Keratinocyte (primary cell): ENCODE measurements around the gene HOXD8. TPM values are rescaled to one million over a fixed set of nuclear protein-coding genes. Genes with fewer than 3 reads are reported as not detected.

Experiments
- DNase-seq: peaks from one replicate; pipeline ENCODE4 v3.0.0-alpha.2; 2011; ENCODE audit warnings: low read depth, missing footprints, low spot score
- FAIRE-seq: peaks from 2 replicates; lab custom pipeline; 2011; peaks lifted over from hg19 to GRCh38; lab: Jason Lieb, UNC
- H2AFZ ChIP-seq: 2 replicates; pipeline ENCODE4 v1.6.0; 2012; ENCODE audit warnings: low read length, control low read depth, inconsistent platforms; ENCODE audit not compliant: control insufficient read depth
- H3K27ac ChIP-seq: 2 replicates; pipeline ENCODE4 v1.5.1; 2011; ENCODE audit warnings: low read length; ENCODE audit not compliant: control insufficient read depth, insufficient read depth
- H3K27me3 ChIP-seq: 3 replicates; pipeline ENCODE4 v1.6.0; 2011; ENCODE audit warnings: low read length; ENCODE audit not compliant: control insufficient read depth, insufficient read depth; ENCODE audit errors: extremely low read depth
- H3K36me3 ChIP-seq, 2 experiments: 2 replicates in 1 of 2; 3 replicates in 1 of 2; pipeline ENCODE4 v1.5.1; 2011; ENCODE audit warnings: low read length in 2 of 2, mild to moderate bottlenecking in 1 of 2; ENCODE audit not compliant: control insufficient read depth in 2 of 2, insufficient read depth in 2 of 2; ENCODE audit errors: extremely low read depth in 1 of 2
- H3K4me1 ChIP-seq: 3 replicates; pipeline ENCODE4 v1.5.1; 2011; ENCODE audit warnings: low read length; ENCODE audit not compliant: control insufficient read depth, insufficient read depth; ENCODE audit errors: extremely low read depth
- H3K4me2 ChIP-seq: 3 replicates; pipeline ENCODE4 v1.6.0; 2011; ENCODE audit warnings: low read depth, low read length; ENCODE audit not compliant: control insufficient read depth, insufficient read depth; ENCODE audit errors: extremely low read depth
- H3K4me3 ChIP-seq, 3 experiments: fragments of 200-600 bp in 1 of 3; sonication (generic) in 1 of 3; 2 replicates in 2 of 3; 3 replicates in 1 of 3; pipeline ENCODE4 v1.5.1; 2011 to 2016; ENCODE audit warnings: low read length in 3 of 3, mild to moderate bottlenecking in 3 of 3, control low read depth in 2 of 3, inconsistent platforms in 1 of 3, low read depth in 1 of 3, mixed read lengths in 1 of 3, mixed run types in 1 of 3, moderate library complexity in 1 of 3; ENCODE audit not compliant: control insufficient read depth in 2 of 3, insufficient read depth in 2 of 3; ENCODE audit errors: extremely low read depth in 1 of 3
- H3K79me2 ChIP-seq: 2 replicates; pipeline ENCODE4 v1.6.0; 2012; ENCODE audit warnings: low read length; ENCODE audit not compliant: control insufficient read depth, insufficient read depth
- H3K9ac ChIP-seq: 3 replicates; pipeline ENCODE4 v1.6.0; 2011; ENCODE audit warnings: low read length; ENCODE audit not compliant: control insufficient read depth, insufficient read depth; ENCODE audit errors: extremely low read depth
- H3K9me1 ChIP-seq: 3 replicates; pipeline ENCODE4 v1.6.0; 2011; ENCODE audit warnings: low read length; ENCODE audit not compliant: control insufficient read depth, insufficient read depth; ENCODE audit errors: extremely low read depth
- H3K9me3 ChIP-seq: 2 replicates; pipeline ENCODE4 v1.5.1; 2012; ENCODE audit warnings: low read depth, low read length; ENCODE audit not compliant: control insufficient read depth
- H4K20me1 ChIP-seq: 3 replicates; pipeline ENCODE4 v1.6.0; 2011; ENCODE audit warnings: low read length; ENCODE audit not compliant: control insufficient read depth, insufficient read depth; ENCODE audit errors: extremely low read depth
- EZH2 ChIP-seq: IDR thresholded peaks from one replicate; pipeline ENCODE4 v1.6.1; 2012; ENCODE audit warnings: inconsistent platforms, mild to moderate bottlenecking, low read length, moderate library complexity
- dilution Hi-C: fragments of 300-500 bp; cut with MboI; formaldehyde crosslinking; loops from one replicate; pipeline ENCODE4 v1.7.0; 2020; ENCODE audit warnings: low sequenced_read_pairs; ENCODE audit not compliant: extremely low pct_ligation_motif_present
- polyA plus RNA-seq, 5 experiments: library from polyadenylated mRNA; depleted of rRNA in 3 of 5; stranded (reverse) in 3 of 5; stranded (forward) in 1 of 5; unstranded in 1 of 5; fragments of >200 nt; gene quantifications; 1 replicate in 1 of 5; 2 replicates in 3 of 5; 3 replicates in 1 of 5; pipeline versions ENCODE4 v1.2.1 to v1.2.3, GENCODE V29; 2011 to 2012; ENCODE audit warnings: missing spikeins in 2 of 5, low read depth in 1 of 5, low replicate concordance in 1 of 5
- TF ChIP-seq, protein P1 (sequence below), 3 experiments: IDR thresholded peaks in 1 of 3; conservative IDR thresholded peaks in 1 of 3; optimal IDR thresholded peaks in 1 of 3; 2 replicates in 2 of 3; 3 replicates in 1 of 3; pipeline versions ENCODE3 to v1.5.1; 2011; ENCODE audit warnings: low read length in 3 of 3, mild to moderate bottlenecking in 3 of 3, moderate library complexity in 2 of 3, control low read depth in 1 of 3, inconsistent platforms in 1 of 3; ENCODE audit not compliant: insufficient read depth in 2 of 3; ENCODE audit errors: extremely low read depth in 1 of 3

The HOXD8 gene
- polyA plus RNA-seq, 1 donor (not counting 4 experiments of a cell fraction or from before 2014, with no cell fraction given): not detected

DNA sequence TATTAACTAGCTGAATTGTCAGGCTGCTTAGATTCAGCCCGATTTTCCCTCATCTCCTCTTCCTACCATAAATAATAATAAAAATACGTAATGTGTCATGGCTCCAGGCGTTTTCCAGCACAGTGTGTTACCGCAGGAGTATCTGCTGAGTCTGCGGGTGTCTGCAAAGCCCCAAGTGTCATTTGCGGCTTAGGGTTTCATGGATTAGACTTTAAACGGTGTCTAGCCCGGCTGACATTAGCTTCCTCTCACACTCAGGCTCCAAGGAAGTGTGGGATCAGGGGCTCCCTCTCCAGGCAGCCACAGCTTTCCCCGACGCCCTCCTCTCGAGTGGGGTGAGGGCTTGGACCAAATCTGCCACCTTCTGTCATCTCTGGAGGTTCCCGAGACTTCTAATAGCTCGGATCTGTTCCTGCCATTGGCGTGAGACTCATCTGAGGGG lies 44.9 kb downstream of the HOXD8 start:
- no peaks in the 10 kb centered on the region for H3K36me3 ChIP-seq
- H3K79me2 ChIP-seq: no peaks in the 10 kb centered on the region
- peaks cover 2% of the 10 kb centered on the region for H4K20me1 ChIP-seq
- TF ChIP-seq, protein P1, sequence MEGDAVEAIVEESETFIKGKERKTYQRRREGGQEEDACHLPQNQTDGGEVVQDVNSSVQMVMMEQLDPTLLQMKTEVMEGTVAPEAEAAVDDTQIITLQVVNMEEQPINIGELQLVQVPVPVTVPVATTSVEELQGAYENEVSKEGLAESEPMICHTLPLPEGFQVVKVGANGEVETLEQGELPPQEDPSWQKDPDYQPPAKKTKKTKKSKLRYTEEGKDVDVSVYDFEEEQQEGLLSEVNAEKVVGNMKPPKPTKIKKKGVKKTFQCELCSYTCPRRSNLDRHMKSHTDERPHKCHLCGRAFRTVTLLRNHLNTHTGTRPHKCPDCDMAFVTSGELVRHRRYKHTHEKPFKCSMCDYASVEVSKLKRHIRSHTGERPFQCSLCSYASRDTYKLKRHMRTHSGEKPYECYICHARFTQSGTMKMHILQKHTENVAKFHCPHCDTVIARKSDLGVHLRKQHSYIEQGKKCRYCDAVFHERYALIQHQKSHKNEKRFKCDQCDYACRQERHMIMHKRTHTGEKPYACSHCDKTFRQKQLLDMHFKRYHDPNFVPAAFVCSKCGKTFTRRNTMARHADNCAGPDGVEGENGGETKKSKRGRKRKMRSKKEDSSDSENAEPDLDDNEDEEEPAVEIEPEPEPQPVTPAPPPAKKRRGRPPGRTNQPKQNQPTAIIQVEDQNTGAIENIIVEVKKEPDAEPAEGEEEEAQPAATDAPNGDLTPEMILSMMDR (optimal IDR thresholded peaks at IDR 0.05 in 1 of 3, IDR thresholded peaks at IDR 0.05 in 1 of 3, conservative IDR thresholded peaks at IDR 0.05 in 1 of 3; ENCODE audit: extremely low read depth in 1 of 3, insufficient read depth in 2 of 3, low read length in 3 of 3): no peak
- TF ChIP-seq EZH2: peak; percentile 64
- peaks cover 5% of the 10 kb centered on the region for H3K9me3 ChIP-seq
- H3K9ac ChIP-seq: no peak overlapping the region
- H3K4me3 ChIP-seq: no peak overlapping the region
- H2AFZ ChIP-seq: no peak overlapping the region
- H3K27me3 ChIP-seq: peaks cover 93% of the 10 kb centered on the region
- H3K27ac ChIP-seq: no peak overlapping the region
- dilution Hi-C loops: loop anchor here (25.0 kb wide), 1 partner anchor 463 kb away; no protein-coding TSS in a partner anchor
- FAIRE-seq (no peak), DNase-seq (no peak)
- no peaks in the 10 kb centered on the region for H3K9me1 ChIP-seq
- peaks cover 4% of the 10 kb centered on the region for H3K4me1 ChIP-seq
- no peak overlapping the region for H3K4me2 ChIP-seq

DNA sequence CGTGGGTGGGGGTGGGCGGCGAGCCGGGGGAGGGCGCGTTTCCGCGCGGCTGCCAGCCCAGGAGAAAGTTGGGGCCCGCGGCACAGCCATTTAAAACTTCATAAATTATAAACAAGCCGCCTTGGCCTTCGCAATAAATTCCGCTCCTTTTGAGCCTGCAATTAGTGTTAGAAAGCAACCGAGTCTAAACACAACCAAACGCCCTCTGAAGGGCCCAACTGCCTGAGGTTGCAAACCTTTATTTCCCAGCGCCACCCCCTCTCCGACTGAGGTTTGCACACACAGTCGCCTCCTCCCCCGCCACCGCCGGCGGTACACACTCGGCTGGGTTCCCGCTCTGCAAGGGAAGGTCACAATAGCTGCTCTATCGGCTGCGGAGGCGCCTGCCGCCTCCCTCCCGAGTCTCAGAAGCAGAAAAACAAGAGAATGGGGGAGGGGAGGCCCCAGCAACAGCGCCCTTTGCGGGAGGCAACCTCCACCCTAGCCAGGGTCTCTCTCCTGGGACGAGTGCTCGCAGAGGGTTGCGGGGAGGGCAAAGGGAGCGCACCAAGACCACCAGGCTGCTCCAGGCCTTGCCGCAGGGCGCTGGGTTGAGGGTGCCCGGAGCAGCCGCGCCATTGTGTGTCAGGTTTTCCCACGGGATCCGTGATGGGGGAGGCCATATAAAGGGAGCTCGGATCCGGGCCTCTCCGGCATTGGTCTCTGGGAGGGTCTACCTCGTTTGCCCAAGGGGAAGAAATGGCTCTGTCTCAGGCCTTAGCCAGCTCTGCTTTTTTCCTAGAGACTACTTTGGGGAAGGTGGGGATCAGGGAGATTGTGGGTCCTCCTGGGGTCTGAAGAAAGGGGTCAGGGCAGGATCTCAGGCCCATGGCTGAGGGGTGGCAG lies 45.6 kb downstream of the HOXD8 start:
- Histone ChIP-seq H3K9me3 (peaks cover 5% of the 10 kb centered on the region), H3K4me1 (peaks cover 4% of the 10 kb centered on the region), H3K9me1 (no peaks in the 10 kb centered on the region), H4K20me1 (peaks cover 2% of the 10 kb centered on the region), H3K9ac (no peak overlapping the region), H2AFZ (no peak overlapping the region), H3K79me2 (no peaks in the 10 kb centered on the region), H3K27ac (no peak overlapping the region), H3K27me3 (peaks cover 99% of the 10 kb centered on the region), H3K4me2 (no peak overlapping the region), H3K4me3 (no peak overlapping the region), H3K36me3 (no peaks in the 10 kb centered on the region)
- TF ChIP-seq EZH2: no peak
- TF ChIP-seq, protein P1 (optimal IDR thresholded peaks at IDR 0.05 in 1 of 3, IDR thresholded peaks at IDR 0.05 in 1 of 3, conservative IDR thresholded peaks at IDR 0.05 in 1 of 3; ENCODE audit: extremely low read depth in 1 of 3, insufficient read depth in 2 of 3, low read length in 3 of 3): no peak
- FAIRE-seq (no peak), DNase-seq (no peak)
- dilution Hi-C loops: loop anchor here (25.0 kb wide), 1 partner anchor 462 kb away; no protein-coding TSS in a partner anchor
